Activated CD4-positive, CD25-positive, alpha-beta regulatory T cell treated with anti-CD3 and anti-CD28 coated beads, Interleukin-2, amount 50 U/mL, for 24 hours (primary cell): ENCODE measurements around the gene LILRB5.
"Not testable (repeated sequence)": the region's sequence is repeated elsewhere in the genome, so short reads cannot be mapped to it uniquely, and the experiment has no call there.

Source experiments
- ATAC-seq, 2 donors: fragments of 150-1000 bp; cut with Tn5 transposase; one replicate each; pipeline ENCODE4 v1.10.0; 2021; ENCODE audit warnings: mild to moderate bottlenecking in 1 of 2, moderate library complexity in 1 of 2

LILRB5 gene

DNA sequence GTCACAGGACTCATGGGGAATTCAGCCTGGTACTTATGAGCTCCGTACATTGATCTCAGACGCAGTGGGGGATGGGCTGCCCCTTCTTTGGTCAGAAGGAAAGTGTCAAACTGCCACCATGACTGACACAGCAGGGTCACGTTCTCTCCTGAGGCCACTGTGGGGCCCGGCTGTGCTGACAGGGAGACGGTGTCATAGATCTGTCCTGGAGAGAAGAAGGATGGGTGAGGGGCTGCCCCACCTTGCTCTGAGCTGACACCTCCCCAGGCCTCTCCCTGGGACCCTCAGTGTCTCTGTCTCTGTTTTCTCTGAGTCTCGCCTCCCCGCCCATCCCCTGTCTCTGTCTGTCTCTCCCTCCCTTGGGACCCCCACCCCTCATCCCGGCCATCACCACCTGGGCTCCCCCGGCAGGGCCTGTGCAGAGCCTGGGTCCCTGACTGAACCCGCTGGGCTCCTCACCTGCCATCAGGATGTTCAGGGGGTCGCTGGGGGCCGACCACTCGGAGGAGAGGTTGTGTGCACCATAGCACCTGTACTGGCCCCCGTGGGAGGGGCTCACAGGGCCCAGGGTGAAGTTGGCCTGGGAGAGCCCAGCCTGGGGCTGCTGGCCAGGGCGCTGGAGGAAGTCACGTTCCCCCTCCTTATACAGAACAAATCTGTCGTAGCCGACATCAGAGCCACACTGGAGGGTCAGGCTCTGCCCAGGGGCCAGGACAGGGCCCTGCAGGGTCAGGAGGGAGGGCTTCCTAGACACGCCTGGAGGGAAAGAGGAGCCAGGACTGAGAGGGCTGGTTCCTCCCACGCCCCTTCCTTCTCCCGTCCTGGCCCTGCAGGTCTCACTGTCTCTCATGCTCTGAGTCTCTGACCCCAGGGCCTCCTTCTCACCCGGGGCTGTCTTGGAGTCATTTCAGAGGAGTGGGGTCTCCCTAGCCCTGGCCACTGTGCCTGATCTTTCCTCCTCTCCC, 16.4 kb downstream of the LILRB5 start:
- not testable (repeated sequence) for ATAC-seq

DNA sequence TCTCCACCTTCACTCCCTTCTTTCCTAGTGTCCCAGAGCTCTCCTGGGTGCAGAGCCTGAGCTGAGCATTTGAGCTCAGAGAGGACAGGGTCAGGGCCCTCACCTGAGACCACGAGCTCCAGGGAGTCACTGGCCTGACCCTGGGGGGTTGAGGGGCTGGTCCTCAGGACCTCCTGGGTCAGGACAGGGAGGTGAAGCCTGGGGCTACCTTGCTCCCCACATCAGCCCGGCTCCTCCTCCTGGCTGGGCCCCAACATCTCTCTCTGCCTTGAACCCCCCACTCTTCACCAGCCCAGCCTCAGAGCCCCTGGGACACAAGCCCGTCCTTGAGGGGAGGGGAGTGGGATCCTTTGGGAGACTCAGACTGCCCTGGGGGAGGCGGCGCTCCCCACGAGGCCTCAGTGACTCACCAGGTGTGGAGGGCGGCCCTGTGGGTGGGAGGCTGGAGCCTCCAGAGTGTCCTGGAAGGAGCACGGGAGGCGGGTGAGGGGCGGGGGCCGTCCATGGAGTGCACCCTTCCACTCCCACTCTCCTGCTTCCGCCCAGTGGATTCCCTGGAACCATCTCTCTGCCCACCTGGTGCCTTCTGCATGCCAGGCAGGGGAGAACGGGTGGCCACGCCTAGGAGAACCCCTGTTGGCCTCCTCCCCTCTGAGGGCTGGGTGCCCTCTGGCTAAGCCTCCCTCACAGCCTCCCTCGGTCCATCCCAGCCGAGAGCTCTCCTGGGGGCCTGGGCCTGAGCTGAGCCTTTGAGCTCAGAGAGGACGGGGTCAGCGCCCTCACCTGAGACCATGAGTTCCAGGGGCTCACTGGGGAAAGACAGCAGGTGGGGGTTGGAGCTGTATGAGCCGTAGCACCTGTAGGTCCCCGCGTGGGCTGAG, 17.3 kb downstream of the LILRB5 start:
- not testable (repeated sequence) for ATAC-seq

GRCh38 chr19:54233941-54234340, 23.1 kb downstream of the LILRB5 start:
- no peak for ATAC-seq

DNA sequence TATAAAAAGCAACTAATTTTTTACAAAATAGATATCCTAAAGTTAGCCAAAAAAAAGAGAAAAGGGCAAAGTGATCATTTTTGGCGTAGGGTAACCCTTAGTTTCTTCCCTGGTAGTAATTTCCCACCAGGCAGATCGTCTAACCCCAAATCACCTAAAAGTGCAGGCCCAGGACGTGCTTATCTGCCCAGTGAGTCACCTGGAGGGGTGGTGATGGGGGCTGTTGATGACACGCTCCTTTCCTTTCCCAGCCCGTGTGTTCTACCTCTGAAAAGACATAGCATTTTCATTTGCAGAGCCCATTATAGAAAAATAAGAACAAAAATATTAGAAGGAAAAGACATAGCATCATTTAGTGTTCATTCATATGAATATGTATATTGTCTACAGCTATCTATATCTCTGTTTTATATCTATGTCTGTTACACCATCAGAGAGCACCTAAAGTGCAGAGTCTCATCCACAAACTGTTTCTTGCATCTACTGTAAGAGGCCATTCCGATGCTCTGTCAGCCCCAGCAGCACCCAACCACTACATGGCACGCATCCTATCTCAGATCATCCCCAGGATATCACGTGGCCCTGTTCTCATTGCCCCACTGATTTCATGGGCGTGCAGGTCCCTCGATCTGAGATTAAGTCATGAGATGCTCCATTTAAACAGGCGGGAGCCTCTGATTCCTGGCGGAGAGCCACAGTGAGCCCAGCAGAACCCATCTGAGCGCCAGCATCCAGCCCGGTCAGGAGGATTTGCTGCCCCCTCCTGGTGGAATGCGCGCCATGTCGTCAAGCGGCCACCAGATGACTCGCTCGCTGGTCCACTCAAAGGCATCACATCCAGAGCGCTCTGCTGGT, 25.8 kb downstream of the LILRB5 start:
- peak; percentile 91 to 95 for ATAC-seq

GRCh38 chr19:54230031-54230430, 27.0 kb downstream of the LILRB5 start:
- ATAC-seq: no peak

DNA sequence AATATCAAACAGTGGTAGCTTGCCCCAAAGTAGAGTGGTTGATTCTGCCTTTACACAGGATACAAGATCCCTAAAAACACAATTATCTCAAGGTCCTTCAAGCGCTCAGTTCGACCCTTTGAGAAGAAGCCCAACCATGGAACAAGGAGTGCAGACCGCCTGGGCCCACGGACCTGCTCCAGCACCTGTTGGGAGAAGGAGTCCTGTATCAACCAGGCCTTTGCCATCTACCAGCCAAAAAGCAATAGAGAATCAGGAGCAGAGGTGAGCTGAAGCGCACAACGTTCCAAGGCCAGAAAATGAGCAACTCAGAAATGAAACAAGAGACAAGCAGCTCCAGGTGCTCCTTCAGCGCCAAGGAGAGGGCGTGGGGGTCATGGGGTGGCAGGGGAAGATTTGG, 27.9 kb downstream of the LILRB5 start:
- no peak for ATAC-seq

GRCh38 chr19:54224619-54225018, 32.5 kb downstream of the LILRB5 start:
- not testable (repeated sequence) for ATAC-seq

GRCh38 chr19:54223937-54224281, 33.2 kb downstream of the LILRB5 start:
- ATAC-seq: not testable (repeated sequence)

- not testable (repeated sequence) for ATAC-seq
These were observed 33.7 kb downstream of the LILRB5 start for GRCh38 chr19:54223277-54223936.

GRCh38 chr19:54222474-54223276, 34.4 kb downstream of the LILRB5 start, which contains the start of gene LILRB3:
LILRB3 (minus strand) TSS chr19:54223007; CDS start chr19:54222976, 31 bp downstream.
- peak in 1 of 2 donors; percentile 23 for ATAC-seq

- not testable (repeated sequence) for ATAC-seq
These were observed 35.1 kb downstream of the LILRB5 start for GRCh38 chr19:54221947-54222346.

GRCh38 chr19:54219702-54220101, 37.4 kb downstream of the LILRB5 start:
- ATAC-seq: not testable (repeated sequence)

GRCh38 chr19:54218960-54219661, 38.0 kb downstream of the LILRB5 start:
- ATAC-seq: no peak

DNA sequence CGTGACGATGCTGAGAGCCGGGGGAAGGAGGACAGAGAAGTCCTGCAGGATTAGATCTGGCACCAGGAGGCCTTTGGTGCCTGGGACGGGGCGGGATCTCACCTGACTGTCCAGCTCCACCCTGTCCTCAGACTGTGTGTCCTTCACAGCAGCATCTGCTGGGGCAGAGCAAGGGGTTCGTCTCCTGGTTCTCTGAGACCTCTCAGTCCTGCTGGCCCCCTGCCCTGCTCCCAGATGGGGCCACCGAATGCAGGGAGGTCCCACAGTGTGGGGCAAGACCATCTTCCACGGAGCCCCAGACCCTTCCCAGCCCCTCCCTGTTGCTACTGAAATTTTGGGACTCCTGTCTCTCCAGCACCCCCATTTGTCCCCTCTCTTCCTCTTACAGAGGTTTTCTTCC, 38.8 kb downstream of the LILRB5 start:
- ATAC-seq: no peak

DNA sequence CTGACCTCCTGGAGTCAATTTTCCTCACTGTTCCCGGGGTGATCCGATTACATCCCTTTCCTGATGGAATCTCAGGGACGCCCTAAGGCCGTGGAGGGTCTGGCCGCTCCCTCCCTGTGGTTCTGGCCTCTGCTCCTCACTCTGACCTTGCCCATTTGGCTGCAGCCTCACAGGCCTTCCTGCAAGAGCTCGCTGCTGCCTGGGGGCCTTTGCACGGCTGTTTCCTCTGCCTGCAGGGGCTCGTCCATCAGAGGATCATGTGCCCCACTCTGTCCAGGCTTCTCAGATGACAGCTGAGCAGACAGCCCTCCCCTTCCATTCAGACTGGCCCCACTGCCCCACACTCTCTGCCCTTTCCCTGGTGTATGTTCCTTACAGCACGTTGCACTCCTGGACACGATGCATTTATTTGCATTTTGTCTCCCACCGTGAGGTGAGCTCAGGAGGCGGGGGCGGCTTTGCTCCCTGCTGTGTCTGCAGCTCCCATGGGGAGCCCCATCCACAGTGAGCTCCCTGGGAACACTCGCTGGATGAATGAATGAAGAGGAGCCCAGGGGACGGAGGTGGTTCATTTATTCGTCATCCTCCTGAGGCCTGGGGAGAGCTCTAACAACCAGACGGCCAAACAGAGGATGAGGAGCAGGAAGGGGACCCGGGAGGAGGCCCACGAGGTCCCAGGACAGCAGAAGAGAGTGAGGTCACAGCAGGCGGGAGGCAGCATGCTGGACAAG, 39.4 kb downstream of the LILRB5 start:
- ATAC-seq: not testable (repeated sequence)

DNA sequence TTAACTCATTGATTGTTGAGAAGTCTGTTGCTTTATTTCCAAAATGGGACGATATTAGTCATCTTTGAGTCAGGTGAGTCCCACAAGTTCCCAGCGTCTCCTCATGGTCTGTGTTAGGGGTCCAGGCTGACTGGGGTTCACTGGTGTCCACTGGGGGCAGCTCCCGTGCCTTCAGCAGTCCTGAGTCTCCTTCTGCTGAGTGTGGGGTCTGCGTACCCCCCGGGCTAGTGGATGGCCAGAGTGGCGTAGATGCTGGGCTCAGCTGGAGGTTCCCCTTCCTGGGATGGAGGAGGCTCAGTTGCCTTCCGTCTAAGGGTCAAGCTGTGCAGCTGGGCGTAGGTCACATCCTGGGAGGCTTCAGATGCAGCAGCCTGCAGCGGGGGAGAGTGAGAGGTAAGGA, 40.2 kb downstream of the LILRB5 start:
- no peak for ATAC-seq

GRCh38 chr19:54214734-54215133, 42.3 kb downstream of the LILRB5 start:
- ATAC-seq: not testable (repeated sequence)

DNA sequence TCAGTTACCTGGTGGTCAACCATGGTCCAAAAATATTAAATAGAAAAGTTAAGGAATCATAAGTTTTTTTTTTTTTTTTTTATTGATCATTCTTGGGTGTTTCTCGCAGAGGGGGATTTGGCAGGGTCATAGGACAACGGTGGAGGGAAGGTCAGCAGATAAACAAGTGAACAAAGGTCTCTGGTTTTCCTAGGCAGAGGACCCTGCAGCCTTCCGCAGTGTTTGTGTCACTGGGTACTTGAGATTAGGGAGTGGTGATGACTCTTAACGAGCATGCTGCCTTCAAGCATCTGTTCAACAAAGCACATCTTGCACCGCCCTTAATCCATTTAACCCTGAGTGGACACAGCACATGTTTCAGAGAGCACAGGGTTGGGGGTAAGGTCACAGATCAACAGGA, 42.9 kb downstream of the LILRB5 start:
- not testable (repeated sequence) for ATAC-seq

GRCh38 chr19:54211235-54211634, 45.8 kb downstream of the LILRB5 start:
- ATAC-seq: no peak
